Loucy (cell line): ENCODE measurements around the gene FMN2.

Experiments
- EZH2phosphoT487 ChIP-seq: fragments of 200-600 bp; IDR thresholded peaks from 2 replicates; pipeline ENCODE4 v1.6.1; 2018; ENCODE audit warnings: antibody characterized with exemption, mild to moderate bottlenecking, moderate library complexity, borderline replicate concordance
- TF ChIP-seq, protein P1 (sequence below): fragments of 200-600 bp; sonication (generic); conservative IDR thresholded peaks from 2 replicates; pipeline ENCODE4 v1.5.1; 2014; ENCODE audit warnings: mild to moderate bottlenecking, antibody characterized with exemption, low read length

DNA sequence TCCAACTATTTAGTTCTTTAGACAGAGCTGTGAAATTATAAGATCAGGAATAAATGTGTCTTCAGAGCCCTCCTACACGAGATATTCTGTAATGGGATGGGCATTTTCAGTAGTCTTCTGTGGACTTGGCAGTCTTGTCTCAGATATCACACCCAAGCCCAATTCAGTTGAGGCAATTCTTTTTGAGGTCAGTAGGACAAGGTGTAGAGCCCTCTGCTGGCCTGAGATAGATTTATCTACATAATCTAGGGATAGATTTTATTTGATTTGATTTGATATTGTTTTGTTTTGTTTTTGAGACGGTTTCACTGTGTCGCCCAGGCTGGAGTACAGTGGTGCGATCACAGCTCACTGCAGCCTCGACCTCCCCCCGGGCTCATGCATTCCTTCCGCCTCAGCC lies 77.5 kb downstream of the FMN2 start:
- TF ChIP-seq, protein P1, sequence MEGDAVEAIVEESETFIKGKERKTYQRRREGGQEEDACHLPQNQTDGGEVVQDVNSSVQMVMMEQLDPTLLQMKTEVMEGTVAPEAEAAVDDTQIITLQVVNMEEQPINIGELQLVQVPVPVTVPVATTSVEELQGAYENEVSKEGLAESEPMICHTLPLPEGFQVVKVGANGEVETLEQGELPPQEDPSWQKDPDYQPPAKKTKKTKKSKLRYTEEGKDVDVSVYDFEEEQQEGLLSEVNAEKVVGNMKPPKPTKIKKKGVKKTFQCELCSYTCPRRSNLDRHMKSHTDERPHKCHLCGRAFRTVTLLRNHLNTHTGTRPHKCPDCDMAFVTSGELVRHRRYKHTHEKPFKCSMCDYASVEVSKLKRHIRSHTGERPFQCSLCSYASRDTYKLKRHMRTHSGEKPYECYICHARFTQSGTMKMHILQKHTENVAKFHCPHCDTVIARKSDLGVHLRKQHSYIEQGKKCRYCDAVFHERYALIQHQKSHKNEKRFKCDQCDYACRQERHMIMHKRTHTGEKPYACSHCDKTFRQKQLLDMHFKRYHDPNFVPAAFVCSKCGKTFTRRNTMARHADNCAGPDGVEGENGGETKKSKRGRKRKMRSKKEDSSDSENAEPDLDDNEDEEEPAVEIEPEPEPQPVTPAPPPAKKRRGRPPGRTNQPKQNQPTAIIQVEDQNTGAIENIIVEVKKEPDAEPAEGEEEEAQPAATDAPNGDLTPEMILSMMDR: peak; percentile 33; the same call in 1 of the 2 replicates
- no peak for TF ChIP-seq EZH2phosphoT487
